Mesodermal cell (in vitro differentiated cells): ENCODE results near the gene FBLN2.

Source experiments
- H3K27ac ChIP-seq: 2 replicates; pipeline ENCODE4 v1.7.0; 2013; ENCODE audit warnings: mild to moderate bottlenecking, low read depth, low read length, moderate library complexity; ENCODE audit not compliant: severe bottlenecking
- H3K36me3 ChIP-seq: 2 replicates; pipeline ENCODE4 v1.7.1; 2013; ENCODE audit warnings: mild to moderate bottlenecking, low read length, moderate library complexity; ENCODE audit not compliant: control insufficient read depth, insufficient read depth
- H3K4me1 ChIP-seq: one replicate; pipeline ENCODE4 v1.7.1; 2013; ENCODE audit warnings: mild to moderate bottlenecking, low read length; ENCODE audit not compliant: insufficient read depth, control insufficient read depth, poor library complexity, severe bottlenecking
- H3K4me3 ChIP-seq: 2 replicates; pipeline ENCODE4 v1.7.0; 2013; ENCODE audit warnings: low read length, control low read depth, mild to moderate bottlenecking; ENCODE audit not compliant: insufficient read depth, poor library complexity, severe bottlenecking; ENCODE audit errors: extremely low read depth
- H3K9me3 ChIP-seq: 2 replicates; pipeline ENCODE4 v1.7.1; 2013; ENCODE audit warnings: mild to moderate bottlenecking, low read length, moderate library complexity; ENCODE audit not compliant: control insufficient read depth
- WGBS, 2 experiments: methylation state at CpG; one replicate each; pipeline ENCODE4 v1.1.5; 2013; ENCODE audit warnings: missing lambda C conversion rate in 2 of 2; ENCODE audit not compliant: insufficient coverage in 2 of 2; 5-methylcytosine and 5-hydroxymethylcytosine counted together

The FBLN2 gene

GRCh38 chr3:13674538-13675185 lies 125.7 kb downstream of the FBLN2 start:
- Histone ChIP-seq H3K36me3 (no peaks in the 10 kb centered on the region), H3K4me1 (peaks cover 3% of the 10 kb centered on the region), H3K4me3 (no peak overlapping the region), H3K9me3 (no peaks in the 10 kb centered on the region), H3K27ac (no peak overlapping the region)
- WGBS, 2 experiments: 85 to 91% methylated on average over 8 to 10 of the region's 10 CpGs

- H3K36me3 ChIP-seq: no peaks in the 10 kb centered on the region
- no peak overlapping the region for H3K4me3 ChIP-seq
- H3K27ac ChIP-seq: no peak overlapping the region
- peaks cover 3% of the 10 kb centered on the region for H3K4me1 ChIP-seq
- H3K9me3 ChIP-seq: no peaks in the 10 kb centered on the region
- WGBS, 2 experiments: 89 to 92% methylated on average over 5 to 9 of the region's 9 CpGs
These were observed 127.6 kb downstream of the FBLN2 start for GRCh38 chr3:13676356-13677017.

- H3K4me1 ChIP-seq: no peaks in the 10 kb centered on the region
- 80 to 100% methylated on average over 1 of the region's 4 CpGs for WGBS, 2 experiments
- no peak overlapping the region for H3K4me3 ChIP-seq
These were observed 128.3 kb downstream of the FBLN2 start for GRCh38 chr3:13677272-13677671.

GRCh38 chr3:13681931-13682330 lies 133.0 kb downstream of the FBLN2 start:
- Histone ChIP-seq H3K9me3 (no peaks in the 10 kb centered on the region), H3K4me3 (no peak overlapping the region), H3K4me1 (no peaks in the 10 kb centered on the region), H3K27ac (no peak overlapping the region), H3K36me3 (no peaks in the 10 kb centered on the region)
- WGBS, 2 experiments: 95 to 97% methylated on average over 14 to 15 of the region's 17 CpGs

More at GRCh38 chr3:13677272-13677671, 128.3 kb downstream of the FBLN2 start:
- Histone ChIP-seq H3K36me3 (no peaks in the 10 kb centered on the region), H3K9me3 (no peaks in the 10 kb centered on the region), H3K27ac (no peak overlapping the region)

- WGBS, 2 experiments: 80 to 92% methylated on average over 10 to 14 of the region's 16 CpGs
- H3K4me1 ChIP-seq: no peaks in the 10 kb centered on the region
- H3K4me3 ChIP-seq: no peak overlapping the region
- no peak overlapping the region for H3K27ac ChIP-seq
- H3K9me3 ChIP-seq: no peaks in the 10 kb centered on the region
- no peaks in the 10 kb centered on the region for H3K36me3 ChIP-seq
These were observed 133.5 kb downstream of the FBLN2 start for GRCh38 chr3:13682331-13683013.

GRCh38 chr3:13683288-13683687 lies 134.4 kb downstream of the FBLN2 start:
- Histone ChIP-seq H3K36me3 (no peaks in the 10 kb centered on the region), H3K4me3 (no peak overlapping the region), H3K9me3 (no peaks in the 10 kb centered on the region), H3K4me1 (peaks cover 3% of the 10 kb centered on the region), H3K27ac (no peak overlapping the region)
- WGBS, 2 experiments: 84 to 95% methylated on average over 4 of the region's 4 CpGs

GRCh38 chr3:13683772-13684171 lies 134.8 kb downstream of the FBLN2 start:
- Histone ChIP-seq H3K4me3 (no peak overlapping the region), H3K27ac (no peak overlapping the region), H3K9me3 (no peaks in the 10 kb centered on the region), H3K36me3 (no peaks in the 10 kb centered on the region), H3K4me1 (peaks cover 3% of the 10 kb centered on the region)
- WGBS, 2 experiments: 93 to 94% methylated on average over 8 to 10 of the region's 11 CpGs

GRCh38 chr3:13684350-13684749 lies 135.4 kb downstream of the FBLN2 start:
- H3K4me1 ChIP-seq: peaks cover 3% of the 10 kb centered on the region
- H3K4me3 ChIP-seq: no peak overlapping the region
- H3K27ac ChIP-seq: no peak overlapping the region
- WGBS, 2 experiments: 92 to 94% methylated on average over 10 to 11 of the region's 12 CpGs
- H3K9me3 ChIP-seq: no peaks in the 10 kb centered on the region
- no peaks in the 10 kb centered on the region for H3K36me3 ChIP-seq

GRCh38 chr3:13684854-13685253 lies 135.9 kb downstream of the FBLN2 start:
- no peaks in the 10 kb centered on the region for H3K36me3 ChIP-seq
- H3K4me1 ChIP-seq: peaks cover 3% of the 10 kb centered on the region
- H3K27ac ChIP-seq: no peak overlapping the region
- 77 to 90% methylated on average over 8 to 9 of the region's 10 CpGs for WGBS, 2 experiments
- H3K4me3 ChIP-seq: no peak overlapping the region
- no peaks in the 10 kb centered on the region for H3K9me3 ChIP-seq

- Histone ChIP-seq H3K9me3 (no peaks in the 10 kb centered on the region), H3K36me3 (no peaks in the 10 kb centered on the region), H3K4me1 (peaks cover 3% of the 10 kb centered on the region), H3K27ac (no peak overlapping the region), H3K4me3 (no peak overlapping the region)
- 88 to 91% methylated on average over 5 of the region's 5 CpGs for WGBS, 2 experiments
These were observed 136.8 kb downstream of the FBLN2 start for GRCh38 chr3:13685721-13686120.
